Measurements from ENCODE around the gene TBPL2.

Gene TBPL2

DNA sequence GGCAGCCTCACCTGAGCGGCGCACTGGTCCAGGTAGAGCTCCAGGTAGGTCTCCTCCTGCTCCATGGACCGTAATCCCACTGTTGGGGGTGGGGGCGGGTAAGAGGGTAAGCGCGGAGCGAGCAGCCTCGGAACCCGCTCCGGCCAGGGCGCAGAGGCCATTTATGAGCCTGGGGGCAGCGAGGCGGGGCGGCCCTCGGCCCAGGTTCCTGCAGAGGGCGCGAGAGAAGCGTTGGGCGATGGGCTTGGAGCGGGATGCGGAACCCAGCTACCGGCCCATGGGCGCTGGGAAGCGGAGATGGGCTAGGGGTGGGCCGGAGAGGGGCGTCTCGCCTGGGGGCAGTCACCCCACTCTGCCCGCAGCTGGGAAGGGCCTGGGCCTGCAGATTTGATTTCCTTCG lies at the start of gene TBPL2:
Gene TBPL2 (minus strand): TSS at position 232 of the 400 bp plus-strand sequence. CDS start 167 bp downstream, at position 65.
- TF ChIP-seq, protein P1, sequence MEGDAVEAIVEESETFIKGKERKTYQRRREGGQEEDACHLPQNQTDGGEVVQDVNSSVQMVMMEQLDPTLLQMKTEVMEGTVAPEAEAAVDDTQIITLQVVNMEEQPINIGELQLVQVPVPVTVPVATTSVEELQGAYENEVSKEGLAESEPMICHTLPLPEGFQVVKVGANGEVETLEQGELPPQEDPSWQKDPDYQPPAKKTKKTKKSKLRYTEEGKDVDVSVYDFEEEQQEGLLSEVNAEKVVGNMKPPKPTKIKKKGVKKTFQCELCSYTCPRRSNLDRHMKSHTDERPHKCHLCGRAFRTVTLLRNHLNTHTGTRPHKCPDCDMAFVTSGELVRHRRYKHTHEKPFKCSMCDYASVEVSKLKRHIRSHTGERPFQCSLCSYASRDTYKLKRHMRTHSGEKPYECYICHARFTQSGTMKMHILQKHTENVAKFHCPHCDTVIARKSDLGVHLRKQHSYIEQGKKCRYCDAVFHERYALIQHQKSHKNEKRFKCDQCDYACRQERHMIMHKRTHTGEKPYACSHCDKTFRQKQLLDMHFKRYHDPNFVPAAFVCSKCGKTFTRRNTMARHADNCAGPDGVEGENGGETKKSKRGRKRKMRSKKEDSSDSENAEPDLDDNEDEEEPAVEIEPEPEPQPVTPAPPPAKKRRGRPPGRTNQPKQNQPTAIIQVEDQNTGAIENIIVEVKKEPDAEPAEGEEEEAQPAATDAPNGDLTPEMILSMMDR (IDR thresholded peaks at IDR 0.05), result no peak

DNA sequence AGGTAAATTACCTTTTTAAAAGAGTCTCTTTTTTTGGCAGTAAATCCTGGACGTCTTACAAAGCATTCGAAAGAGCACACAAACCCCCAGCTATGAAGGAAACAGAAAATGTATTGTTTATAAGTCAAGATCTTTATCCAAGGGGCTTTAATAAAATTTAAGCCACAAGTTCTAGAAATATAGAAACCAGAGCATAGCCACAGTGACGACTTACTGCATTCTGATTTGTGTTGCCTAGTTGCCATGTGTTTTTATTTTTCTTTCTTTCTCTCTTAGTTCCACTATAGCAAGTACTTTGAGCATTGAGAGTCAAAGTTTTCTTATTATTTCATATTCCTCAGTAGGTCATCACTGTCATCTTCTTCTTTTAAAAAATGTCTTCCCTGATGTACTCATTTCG lies 47.8 kb upstream of the TBPL2 start:
- TF ChIP-seq, protein P1 (IDR thresholded peaks at IDR 0.05), result no peak

DNA sequence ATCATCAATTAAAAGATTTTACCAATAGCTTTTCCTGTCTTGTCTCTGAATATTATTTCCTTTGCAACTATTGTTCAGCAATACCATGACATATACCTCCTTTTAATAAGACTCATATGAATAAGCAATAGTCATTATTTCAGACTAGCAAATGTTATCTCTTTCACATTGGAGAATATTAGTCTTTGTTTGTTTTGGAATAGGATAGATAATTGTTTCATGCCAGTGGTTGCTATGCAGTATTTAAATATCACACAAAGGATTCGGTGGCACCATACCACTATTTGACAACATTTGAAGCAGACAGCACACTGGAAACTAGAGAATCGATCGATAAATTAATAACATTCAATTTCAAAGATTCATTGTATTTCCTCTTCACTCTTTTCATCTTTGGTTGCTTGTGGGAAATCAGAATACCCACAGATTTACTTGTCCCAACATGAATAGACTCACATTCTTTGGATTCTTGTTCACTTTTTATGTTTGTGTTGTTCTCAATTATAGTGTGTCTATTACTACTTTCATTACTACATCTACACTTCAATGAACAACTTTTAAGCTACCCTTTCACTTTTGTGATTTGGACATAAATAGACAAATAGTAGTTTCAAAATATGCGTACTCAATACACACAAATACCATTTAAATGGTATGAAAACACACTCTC lies 42.7 kb upstream of the TBPL2 start:
- TF ChIP-seq, protein P1 (IDR thresholded peaks at IDR 0.05), result no peak

DNA sequence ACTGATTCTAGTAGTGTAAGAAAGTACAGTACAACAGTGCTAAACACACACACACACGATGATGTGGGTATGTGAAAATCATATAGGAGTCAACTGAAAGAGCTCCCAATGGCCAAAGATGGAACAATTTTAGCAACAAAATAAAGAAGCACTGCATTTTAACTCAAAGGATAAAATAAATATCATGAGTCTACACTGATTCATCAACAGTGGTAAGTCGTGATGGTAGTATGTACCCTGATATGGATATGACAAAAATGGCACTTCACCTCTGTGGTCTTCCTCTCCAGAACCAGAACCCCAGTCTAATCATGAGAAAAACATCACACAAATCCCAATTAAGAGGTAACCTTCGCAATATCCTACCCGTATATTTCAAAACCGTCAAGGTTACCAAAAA lies 41.4 kb upstream of the TBPL2 start:
- TF ChIP-seq, protein P1 (IDR thresholded peaks at IDR 0.05), result no peak

DNA sequence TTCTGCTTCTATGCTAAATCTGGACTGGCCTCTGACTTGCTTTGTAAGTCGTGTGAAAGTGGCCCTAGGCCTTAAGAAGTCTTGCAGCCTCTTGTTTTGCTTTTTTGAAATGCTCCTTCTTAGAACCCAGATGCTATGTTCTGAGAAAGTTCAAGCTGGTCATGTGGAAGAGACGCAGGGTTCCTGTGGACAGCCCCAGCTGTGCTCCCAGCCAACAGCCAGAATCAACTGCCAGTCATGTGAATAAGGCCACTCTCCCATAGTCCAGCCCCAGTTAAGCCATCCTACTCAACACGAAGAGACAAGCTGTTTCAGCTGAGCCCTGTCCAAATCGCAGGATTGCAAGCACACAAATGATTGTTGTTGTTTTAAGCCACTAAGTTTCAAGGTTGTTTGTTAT lies 37.3 kb upstream of the TBPL2 start:
- TF ChIP-seq, protein P1 (IDR thresholded peaks at IDR 0.05), result no peak

DNA sequence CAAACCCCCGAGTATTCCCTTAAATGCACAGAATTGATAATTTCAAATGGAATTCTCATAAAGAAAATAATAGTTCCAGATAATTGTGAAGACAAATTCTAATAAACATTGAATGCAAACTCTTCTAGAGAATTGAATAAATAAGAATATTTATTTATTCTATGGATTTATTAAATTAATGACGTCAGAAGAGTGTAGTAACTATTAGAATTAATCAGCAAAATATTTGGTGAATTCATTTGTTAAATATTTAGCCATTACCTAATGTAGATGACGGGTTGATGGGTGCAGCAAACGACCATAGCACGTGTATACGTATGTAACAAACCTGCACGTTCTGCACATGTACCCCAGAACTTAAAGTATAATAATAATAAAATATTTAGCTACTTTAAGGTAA lies 33.4 kb upstream of the TBPL2 start:
- TF ChIP-seq, protein P1 (IDR thresholded peaks at IDR 0.05), result no peak

DNA sequence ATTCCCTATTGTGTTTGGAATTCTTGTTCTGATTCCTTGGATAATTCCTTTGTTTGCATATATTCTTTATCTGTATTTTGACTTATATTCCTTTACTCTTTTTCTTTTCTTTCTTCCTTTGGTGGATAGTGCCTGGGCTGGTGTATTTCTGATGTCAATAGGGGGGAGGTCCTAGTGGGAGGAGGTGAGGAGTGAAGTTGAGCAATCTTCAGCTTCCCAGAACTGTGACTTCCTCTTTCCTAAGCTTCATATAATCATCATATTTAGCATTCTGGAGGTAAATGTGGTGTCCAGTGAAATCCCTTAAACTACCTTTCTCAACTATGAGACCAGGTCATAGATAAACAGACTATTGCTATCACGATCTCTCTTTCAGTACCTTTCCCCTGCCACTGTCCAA lies 29.6 kb upstream of the TBPL2 start:
- TF ChIP-seq, protein P1 (IDR thresholded peaks at IDR 0.05), result no peak

DNA sequence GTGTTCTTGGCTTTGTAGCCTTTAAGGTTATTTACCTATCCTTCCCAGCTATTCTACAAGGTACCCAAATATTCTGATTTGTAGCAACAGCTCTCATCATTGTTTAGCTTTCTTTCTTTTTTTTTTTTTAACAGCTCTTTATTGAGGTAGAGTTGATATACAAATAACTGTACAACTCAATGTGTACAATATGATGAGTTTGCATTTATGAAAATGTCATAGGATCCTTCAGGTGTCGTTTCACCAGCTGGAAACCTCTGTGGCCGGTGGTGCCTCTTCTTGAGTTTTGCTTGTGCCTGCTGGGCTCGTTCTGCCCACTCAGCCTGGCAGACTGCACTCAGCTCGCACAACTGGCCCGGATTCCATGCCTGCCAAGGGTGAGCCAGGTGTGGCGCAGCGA lies 26.9 kb upstream of the TBPL2 start:
- TF ChIP-seq, protein P1 (IDR thresholded peaks at IDR 0.05), result no peak
